Measurements from ENCODE around the gene TLL1.

TLL1 gene

DNA sequence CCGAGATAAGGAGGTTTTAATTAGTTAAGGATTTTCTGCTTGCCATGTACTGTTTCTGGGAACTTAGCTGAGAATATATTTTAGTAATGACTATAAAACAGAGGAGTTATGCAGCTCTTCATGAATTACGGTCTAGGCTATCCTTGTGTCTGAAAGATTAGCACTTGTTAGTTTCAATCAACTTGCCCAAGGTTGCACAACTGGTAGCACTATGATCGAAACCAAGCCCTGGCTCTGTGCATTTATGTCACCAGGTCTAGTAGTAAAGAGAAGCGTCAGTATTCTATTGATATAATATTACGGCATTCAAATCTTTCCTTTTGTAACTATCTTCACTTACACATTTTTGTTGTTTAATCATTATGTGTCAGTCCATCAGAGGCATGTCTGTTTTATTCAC, 176.0 kb downstream of the TLL1 start:
- no peak for DNase-seq (ENCODE audit: low spot score)

DNA sequence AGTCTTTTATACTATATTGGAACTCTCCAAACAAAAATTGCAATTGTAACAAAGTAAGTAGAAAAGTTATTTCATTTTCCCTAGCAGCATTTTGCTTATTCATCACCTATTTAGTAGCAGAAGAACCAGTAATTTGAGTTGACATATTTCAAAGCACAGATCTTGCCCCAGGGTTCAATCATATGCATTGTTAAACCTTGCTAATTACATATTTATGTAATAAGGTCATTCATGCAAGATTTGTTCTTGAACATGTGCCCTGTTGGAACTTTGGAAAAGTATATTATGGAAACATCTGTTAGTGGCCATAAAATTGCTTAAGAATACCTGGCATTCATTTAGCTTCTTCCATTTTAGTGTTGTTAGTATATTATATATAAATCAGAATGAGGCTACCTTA, 191.7 kb downstream of the TLL1 start:
- no peak for DNase-seq (ENCODE audit: low spot score)

DNA sequence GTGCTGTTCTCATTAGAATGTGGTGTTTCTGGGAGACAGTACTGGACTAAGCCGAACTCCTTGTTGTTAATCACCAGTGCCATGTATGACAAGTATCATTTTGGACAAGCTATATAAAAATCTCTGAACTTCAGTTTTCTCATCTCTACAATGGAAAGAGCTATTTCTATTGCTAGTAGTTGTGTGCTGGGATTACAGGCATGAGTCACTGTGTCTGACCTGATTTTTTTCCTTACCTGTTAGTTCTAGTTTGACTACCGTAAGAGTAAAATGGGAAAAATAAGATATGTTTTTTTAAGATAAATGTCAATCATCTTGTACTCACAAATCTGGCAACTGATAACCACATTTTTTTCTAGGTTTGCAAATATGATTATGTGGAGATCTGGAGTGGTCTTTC, 192.3 kb downstream of the TLL1 start:
- no peak for DNase-seq (ENCODE audit: low spot score)

DNA sequence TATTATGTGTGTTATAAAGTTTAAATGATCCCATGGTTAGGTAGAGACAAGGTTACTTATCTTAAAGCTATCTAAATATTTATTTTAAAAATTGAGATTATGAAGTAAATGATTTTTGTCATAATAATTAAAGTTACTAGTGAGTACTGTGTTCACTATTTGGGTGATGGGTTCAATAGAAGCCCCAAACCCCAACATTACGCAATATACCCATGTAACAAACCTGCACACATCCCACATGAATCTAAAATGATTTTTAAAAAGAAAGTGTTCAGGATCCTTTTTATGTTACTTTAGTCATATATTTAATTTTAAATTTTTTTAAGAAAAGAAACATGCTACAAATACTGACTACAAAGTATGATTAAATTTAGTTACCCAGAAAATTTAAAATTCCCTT, 193.9 kb downstream of the TLL1 start:
- DNase-seq (ENCODE audit: low spot score), result no peak

DNA sequence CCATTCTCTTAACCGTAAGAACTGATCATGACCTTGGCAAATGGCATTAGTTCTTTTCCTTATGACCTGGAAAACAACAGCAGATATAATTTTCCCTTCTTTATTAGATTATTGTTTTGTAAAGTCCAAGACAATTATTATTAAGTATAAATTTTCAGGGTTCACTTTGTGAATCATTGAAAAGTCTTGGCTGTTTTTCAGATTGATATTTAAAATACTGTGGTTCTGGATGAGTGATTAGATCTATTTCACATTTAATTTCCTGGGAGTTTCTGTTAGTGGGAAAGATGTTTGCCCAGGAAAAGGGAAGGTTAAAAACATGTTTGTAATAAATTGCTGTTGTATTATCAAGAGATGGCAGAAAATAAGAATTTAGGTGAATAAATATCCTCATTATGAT, 194.9 kb downstream of the TLL1 start:
- DNase-seq (ENCODE audit: low spot score), result no peak

DNA sequence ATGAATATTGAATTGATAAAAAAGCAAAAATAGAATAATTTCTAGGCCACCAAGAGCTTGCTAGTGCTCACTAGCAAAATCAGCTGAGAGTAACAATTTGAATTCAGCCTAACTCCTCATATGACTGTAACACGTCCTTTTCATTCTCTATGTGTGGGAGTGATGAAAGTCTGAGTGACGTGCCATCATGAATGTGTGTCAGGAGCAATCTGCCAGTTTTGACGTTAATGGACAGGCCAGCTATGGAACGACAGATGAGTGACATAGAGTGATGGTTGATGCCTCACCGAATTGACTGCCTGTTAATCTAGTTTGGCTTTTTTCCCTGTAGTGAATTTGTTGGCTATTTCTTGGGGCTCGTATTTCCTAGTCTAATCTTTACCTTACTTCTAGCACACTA, 200.7 kb downstream of the TLL1 start:
- no peak for DNase-seq (ENCODE audit: low spot score)

DNA sequence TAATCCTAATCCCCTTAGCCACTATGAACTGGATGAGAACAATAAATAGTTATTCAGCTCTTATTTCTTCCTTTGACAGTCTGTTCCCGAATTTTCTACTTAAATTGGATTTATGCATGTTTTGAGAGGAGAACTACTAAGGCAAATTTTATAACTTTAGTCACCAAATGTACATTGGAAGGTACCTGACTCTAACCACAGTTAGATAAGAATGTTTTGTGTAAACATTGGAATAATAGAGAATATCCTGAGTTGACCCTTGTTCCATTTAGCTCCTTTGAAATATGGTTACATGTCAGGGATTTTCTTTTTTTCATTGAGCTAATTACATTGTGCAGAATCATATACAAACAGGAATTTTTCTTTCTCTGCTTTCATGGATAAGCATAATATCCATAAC, 202.6 kb downstream of the TLL1 start:
- DNase-seq (ENCODE audit: low spot score), result no peak

DNA sequence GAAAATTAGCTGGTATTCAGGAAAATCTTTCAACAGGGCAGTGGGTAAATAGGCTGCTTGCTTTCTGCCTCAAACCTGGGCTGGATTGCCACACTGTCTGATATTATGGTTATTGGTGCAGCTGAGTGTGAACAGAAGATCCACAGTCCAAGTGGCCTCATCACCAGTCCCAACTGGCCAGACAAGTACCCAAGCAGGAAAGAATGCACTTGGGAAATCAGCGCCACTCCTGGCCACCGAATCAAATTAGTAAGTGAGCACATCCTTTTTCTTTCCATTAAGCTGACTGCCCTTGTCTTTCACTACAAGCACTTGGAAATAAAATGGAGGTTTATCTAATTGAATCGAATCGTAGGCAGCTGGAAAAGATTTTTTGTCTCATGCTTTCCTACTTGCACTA, 204.7 kb downstream of the TLL1 start:
- DNase-seq (ENCODE audit: low spot score), result no peak

DNA sequence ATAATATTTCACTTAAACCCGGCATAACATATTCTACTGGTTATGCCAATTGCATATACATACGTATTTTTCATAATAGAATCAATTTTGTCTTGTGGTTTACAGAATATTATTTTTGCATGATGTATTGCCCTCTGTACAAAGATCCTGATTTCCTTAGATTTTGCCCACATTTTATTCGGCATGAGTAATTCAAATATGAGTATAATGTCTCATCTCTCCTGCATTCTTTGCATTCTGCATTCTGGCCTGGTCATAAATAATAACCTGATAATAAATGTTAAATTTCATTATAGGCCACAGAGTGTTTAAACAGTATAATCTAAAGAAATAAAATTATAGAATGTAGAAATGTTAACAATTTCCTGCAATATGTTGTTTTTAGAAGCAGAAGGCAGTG, 205.3 kb downstream of the TLL1 start:
- DNase-seq (ENCODE audit: low spot score), result no peak

DNA sequence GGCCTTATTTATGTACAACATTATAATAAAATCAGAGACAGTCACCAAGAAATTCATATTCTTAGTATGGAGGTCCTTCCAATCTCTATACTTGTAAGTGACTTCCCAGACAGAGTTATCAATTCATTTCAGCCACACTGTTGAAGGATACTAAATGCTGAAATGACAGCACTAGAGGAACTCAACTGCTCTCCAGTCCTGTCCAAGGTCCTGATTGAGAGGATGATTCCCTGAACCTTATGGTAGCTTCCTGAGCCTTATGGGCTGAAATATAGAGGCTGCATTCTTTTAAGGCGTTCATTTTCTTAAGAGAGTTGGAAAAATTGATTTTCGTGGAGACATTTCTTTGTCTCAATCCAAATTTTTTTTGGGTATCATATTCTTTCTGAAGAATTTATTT, 205.9 kb downstream of the TLL1 start:
- DNase-seq (ENCODE audit: low spot score), result no peak

DNA sequence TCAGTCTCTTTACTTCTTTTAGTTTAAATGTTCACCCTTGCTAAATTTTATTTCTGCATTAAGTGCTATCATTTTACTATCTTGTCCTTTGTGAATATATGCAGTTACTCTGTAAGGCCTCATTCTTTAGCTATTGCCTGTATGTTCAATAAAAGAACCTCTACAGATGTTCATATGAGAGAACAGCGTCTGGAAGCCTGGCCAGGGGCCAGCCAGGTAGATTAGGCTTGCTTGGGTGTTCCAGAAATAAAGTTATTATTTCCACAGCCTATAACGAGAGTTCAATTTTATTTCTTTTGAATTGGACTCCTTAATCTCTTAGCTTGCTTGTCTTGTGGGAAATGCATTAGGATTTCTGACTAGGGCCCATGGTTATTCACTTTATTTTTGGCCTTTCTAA, 214.5 kb downstream of the TLL1 start:
- no peak for DNase-seq (ENCODE audit: low spot score)

DNA sequence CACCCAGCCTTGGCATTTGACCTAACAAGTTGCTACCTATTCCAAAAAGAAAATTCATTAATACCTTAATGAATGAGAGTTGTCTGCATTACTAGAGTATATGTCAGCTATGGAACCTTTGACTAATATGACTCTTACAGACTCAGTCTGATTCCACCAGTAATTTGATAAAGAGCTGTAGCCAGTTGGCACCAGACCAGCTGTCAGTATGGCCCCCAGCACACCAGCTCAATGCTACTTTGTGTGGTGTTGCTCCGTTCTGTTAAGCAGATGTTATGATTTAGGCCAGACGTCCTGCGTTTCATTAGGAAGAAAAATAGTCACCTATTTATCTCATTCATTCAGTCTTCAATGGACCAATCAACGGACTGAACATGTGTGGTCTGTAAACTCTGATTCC, 215.5 kb downstream of the TLL1 start:
- DNase-seq (ENCODE audit: low spot score), result no peak

DNA sequence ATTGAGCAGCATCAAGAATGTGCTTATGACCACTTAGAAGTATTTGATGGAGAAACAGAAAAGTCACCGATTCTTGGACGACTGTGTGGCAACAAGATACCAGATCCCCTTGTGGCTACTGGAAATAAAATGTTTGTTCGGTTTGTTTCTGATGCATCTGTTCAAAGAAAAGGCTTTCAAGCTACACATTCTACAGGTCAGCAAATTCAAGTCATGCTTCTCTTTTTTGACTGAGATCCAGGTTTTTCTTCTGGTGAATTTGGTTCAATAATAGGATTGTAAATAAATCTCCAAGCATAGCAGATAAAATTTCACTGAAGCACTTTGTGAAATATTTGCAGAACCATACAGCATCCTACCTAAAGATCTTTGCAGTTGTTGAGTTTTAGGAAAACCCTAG, 218.1 kb downstream of the TLL1 start:
- no peak for DNase-seq (ENCODE audit: low spot score)

DNA sequence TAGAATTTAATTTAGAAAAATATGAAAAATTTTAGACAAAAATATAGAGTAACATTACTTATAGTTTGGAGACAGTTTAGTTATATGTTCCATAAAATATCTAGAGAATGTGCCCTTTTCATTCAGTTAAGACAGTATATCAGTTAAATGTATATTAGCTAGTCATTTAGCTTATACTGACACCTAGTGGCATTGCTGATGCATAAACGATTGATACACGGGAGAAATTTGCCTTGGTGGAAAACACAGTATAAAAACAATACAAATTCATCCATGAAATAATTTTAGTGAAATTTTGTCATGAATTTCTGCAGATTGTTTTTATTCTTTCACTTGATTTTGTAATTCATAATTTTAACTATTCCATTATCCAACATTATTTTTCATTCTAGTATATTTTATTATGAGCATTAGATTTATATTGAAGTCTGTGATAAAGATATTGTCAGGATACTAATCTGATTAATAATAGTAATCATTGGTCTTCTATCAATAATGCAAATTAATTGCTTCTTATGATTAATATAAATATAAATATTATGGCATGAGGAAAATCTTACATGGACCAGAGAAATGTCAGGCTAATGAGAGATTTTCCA, 219.0 kb downstream of the TLL1 start:
- peak; percentile 1 for DNase-seq (ENCODE audit: low spot score)

DNA sequence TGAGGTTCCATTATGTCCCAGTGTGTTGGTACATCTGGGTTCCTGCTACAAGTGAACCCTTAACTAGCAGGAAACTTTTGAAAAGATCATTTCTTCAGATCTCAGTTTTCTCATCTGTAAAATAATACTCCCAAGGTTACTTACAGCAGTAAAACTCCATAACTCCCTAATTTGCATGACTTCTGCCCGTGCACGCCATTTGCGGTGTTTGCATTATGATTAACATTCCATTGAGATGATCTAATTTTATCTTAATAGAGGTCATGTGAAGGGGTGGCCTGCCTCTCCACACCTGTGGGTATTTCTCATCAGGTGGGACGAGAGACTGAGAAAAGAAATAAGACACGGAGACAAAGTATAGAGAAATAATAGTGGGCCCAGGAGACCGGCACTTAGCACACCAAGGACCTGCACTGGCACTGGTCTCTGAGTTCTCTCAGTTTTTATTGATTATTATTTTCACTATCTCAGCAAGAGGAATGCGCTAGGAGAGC, 219.8 kb downstream of the TLL1 start:
- no peak for DNase-seq (ENCODE audit: low spot score)

DNA sequence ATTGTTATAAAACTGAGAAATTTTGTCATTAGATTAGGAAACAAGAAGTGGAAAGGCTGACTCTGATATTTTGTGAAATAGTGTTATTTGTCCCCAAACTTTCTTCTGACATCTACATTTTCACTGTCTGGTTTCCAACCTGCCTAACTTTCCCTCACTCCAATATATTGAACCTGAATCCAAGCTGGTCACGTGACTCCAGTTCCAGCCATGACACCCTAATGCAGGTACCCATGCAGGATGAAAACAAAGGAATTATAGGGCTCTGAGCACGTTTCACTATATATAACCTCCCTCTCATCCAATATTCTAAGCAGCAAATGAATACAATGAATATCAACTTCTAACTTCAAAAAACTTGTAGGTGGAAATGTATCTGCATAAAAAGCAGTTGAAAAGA, 231.6 kb downstream of the TLL1 start:
- no peak for DNase-seq (ENCODE audit: low spot score)

DNA sequence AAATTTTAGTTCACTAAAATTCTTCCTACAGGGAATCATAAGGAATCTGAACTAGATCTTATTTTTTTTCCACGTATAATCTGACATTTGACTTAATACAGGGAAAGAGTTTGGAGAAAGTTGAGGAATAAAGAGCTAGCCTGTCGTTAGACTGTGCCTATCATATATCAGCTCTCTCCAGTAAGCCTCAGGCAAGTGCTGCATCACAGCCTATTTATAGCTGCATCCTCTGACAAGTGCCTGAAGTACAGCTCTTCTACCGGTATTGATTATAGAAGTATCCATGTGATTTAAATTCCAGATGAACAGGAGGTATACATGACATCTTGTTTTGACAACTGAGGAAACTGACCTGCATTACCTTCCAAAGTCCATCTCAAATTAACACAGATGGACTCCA, 248.9 kb downstream of the TLL1 start:
- DNase-seq (ENCODE audit: low spot score), result no peak

DNA sequence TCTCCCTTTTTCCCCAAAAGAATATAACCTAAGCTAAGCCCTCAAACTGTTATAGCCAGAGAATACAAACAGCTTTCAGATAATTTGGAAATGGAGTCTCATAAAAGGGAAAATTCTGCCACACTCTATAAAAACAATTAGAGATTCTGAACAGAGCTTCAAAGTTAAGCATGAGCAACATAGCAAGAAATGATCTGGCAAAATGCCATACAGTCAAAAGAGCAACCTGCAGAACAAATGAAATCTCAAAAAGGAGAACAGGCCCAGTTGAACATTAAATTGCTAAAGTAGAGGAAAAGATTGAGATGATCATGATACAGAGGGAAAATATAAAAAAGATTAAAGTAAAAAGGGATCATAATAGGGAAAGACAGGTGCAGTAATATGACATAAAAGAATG, 250.5 kb downstream of the TLL1 start:
- DNase-seq (ENCODE audit: low spot score), result no peak

DNA sequence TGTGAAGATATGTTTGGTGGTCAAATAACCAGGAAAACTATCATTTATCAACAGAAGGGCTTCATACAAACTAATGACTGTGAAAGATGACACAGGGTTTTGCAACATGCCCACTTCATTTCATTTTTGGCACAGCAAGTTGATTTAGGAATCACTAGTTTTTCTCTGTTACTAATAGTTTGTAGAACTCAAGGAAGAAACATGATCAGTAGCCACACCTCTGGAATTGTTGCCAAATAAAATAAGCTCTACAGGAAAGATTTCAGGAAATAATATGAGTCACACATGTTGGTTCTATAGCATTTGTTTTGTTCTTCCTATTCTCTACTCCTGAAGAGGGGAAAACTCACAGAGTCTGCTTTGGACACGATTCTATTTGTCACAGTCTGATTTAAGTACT, 255.4 kb downstream of the TLL1 start:
- no peak for DNase-seq (ENCODE audit: low spot score)

DNA sequence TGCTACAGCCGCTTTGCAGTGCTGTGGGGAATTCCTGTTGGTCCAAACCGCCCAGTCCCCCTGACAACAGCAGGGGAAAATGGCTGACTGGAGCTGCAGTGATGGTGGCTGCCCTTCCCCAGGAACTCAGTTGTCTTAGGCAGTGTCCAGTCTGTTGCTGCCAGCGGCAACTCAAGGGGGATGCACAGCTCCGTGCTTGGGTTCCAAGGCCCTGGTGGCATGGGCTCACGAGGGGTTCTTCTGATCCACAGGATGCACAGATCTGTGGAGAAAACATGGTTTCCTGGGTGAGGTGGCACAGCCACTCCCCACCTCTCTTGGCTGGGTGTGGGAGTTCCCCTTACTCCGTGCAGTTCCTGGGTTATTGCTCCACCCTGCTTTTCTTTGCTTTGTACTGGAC, 261.2 kb downstream of the TLL1 start:
- no peak for DNase-seq (ENCODE audit: low spot score)

DNA sequence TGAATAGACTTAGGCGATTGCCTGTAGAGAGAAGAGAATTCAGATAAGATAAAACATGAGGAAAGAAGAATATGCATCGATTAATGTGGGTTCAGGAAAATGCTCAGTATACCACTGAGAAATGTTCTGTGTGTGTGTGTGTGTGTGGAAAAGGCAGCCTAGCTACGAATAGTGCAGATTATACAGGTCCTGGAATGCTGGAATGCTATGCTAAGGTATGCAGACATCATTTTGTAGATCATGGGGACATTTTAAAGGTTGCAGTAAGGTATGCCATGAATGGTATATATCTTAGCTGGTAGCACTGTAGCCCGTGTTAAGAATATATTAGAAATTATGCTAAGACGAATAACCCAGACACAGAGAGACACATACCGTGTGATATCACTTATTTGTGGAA, 267.9 kb downstream of the TLL1 start:
- no peak for DNase-seq (ENCODE audit: low spot score)

DNA sequence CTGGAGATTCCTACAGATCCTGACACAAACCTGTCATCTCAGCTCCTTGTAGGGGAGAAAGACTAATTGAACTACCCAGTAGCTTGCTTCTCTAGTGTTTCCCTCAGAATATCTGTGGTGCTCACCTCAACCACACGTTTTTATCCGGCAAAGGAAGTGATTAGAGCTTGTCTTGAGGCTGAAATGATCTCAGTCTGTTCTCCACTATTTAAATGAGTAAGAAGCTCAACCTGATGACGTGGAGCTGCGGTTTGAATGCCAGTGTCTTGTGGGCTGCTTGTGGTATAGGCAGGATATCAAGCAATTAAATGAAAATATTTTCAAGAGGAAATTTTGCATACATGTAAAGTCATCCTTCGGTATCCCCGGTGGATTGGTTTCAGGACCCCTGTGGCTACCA, 270.2 kb downstream of the TLL1 start:
- DNase-seq (ENCODE audit: low spot score), result peak; percentile 11

DNA sequence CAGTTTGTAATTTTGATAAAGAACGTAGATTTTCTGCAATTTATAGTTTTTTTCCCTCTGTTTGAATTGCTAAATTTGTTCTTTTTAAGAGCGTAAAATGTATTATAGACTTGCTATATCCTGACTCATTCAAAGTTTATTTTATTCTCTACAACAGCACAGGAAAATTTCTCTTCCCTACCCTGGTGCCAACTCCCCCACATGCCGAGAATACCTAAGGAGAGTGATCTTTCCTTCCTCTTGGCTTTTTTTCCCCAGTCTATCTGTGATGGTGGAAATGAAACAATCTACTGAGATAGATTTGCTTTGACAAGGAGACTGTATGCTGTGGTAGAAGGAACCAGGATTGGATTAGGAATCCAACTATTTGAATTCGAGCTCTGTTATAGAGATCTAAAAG, 271.6 kb downstream of the TLL1 start:
- peak; percentile 13 for DNase-seq (ENCODE audit: low spot score)

DNA sequence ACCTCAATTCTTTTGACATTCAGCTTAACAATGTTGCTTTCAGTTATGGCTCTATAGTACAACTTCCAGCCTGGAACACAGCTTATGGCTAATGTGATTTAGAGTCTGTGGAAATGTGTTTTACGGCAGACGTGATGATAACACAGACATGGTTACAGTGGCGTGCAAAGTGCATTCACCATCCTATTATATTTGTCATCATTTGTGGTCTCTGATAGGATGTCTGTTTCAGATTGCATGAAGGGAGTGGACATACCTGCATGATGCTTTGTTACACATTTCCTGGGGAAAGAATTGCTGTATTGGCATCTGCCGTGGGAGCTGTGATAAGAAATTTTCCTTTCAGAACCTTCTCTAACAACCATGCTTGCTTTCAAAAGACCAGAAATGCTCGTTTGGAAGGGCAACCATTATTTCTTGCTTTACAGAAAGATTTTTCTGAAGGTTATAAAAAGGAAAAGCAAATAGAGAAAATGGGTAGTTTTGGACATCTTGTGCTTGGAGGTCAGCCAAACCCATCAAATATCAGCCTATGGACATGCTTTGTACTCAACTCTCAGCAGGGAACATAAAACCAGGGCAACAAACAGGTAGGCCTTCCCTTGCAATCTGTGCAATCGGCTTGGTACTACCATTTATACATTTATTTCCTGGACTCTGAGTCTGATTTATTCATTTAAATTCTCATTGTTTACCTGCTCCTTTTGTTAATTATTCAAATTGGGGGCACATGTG, 273.9 kb downstream of the TLL1 start:
- no peak for DNase-seq (ENCODE audit: low spot score)
